HG03521 (cell line): Measurements from ENCODE around the gene CSMD2.

Experiments used
- ATAC-seq: cut with Tn5 transposase; IDR thresholded peaks from one replicate; pipeline ENCODE4 v1.9.1; 2021; ENCODE audit warnings: mild to moderate bottlenecking, moderate library complexity; ENCODE audit not compliant: unreplicated experiment

CSMD2 gene

GRCh38 chr1:33656467-33657005 is 508.5 kb downstream of the CSMD2 start:
- ATAC-seq = no peak

DNA sequence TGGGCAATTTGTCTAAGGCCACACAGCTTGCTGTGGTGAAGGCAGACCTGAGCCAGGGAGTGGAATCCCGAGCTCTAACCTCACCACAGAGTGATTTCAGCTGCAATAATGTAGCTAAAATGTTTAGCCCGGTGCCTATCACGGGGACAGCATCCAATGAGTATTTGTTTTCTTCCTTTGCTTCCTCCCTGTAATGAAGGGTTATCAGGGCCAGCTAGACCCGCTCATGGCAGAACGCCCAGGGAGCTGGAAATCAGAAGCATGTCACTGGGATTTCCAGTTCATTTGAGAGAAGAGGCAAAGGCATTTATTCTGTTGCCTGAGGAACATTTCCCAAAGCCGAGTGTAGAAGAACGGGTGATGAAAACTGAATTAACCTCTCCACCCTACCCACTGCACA is 509.5 kb downstream of the CSMD2 start:
- no peak for ATAC-seq

DNA sequence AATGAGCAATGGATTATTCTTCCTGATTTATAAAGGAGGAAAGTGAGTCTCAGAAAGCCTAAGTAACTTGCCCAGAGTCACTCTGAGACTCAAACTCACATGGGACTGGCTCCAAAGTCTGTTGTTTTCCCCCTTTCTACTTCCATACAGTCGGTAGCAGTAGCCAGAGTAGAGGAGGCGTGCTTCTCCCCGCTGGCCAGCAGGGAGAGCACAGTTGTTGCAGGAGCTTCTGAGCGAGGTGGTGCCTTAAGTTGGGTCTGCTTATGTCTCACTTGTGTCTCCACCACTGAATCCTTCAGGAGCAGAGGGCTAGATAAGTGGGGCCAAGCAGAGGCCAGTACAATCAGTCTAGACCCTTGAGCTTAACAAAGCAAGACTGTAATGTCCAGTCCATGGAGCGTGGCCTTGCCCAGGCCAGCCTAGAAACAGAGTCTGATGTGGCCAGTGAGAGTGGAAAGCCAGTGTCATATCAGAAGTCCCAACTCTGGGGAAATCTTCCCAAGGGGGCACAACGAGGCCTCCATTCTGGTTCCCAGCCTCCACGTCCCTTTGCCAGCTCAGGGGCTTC is 510.7 kb downstream of the CSMD2 start:
- no peak for ATAC-seq

DNA sequence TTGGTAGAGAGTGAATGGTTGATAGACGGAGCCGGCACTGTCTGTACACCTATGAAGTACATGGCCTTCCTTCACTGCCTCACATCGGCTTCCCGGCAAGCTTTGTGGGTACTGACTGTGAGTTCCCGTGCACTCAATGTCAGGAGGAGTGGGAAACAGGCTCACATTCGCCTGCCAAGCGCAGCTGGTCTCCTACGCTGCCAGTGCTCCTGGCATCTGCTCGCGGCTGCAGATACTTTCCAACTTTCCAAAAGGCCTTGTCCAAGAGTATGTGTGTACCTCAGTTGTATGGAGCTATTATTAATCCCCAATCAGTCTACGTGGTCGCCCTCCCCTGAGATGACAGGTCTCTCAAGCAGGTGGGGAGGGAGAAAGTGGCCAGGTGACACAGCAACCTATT is 511.8 kb downstream of the CSMD2 start:
- ATAC-seq = no peak

GRCh38 chr1:33650708-33651107 is 514.3 kb downstream of the CSMD2 start:
- ATAC-seq = no peak

DNA sequence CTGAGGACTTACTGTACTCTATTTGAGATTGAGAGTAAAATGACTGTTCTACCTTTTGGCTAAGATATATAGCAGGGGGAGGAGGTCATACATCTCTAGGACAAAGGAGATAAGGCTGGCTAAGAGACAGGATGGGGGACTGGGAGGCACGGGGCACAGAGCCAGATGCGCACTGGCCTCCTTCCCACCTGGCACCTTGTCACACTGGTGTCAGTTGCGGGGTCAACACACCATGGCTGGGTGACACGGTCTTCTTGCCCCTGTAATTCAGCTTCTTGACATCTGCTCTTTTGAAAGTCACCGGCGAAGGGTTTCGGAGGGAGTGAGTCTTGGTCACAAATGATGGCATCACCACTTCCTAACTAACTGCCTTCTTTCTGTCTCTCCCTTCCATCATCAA is 515.3 kb downstream of the CSMD2 start:
- ATAC-seq = no peak

DNA sequence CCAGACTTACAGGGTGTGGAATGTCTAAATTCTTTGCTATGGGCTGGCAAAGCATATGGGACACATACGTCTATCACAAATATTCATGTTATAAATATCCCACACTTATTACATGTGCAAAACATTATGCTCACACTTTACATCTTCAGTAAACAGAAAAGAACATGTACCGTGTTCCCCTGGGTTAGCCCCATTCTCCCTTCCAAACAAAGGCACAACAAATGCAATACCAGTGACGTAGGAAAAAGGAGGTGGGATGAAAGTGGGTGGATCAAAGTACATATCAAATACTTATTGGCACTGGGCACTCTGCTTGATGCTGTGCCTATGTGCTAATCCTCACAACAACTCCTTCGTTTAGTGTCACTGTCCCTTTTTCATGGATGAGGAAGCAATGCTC is 521.8 kb downstream of the CSMD2 start:
- no peak for ATAC-seq

DNA sequence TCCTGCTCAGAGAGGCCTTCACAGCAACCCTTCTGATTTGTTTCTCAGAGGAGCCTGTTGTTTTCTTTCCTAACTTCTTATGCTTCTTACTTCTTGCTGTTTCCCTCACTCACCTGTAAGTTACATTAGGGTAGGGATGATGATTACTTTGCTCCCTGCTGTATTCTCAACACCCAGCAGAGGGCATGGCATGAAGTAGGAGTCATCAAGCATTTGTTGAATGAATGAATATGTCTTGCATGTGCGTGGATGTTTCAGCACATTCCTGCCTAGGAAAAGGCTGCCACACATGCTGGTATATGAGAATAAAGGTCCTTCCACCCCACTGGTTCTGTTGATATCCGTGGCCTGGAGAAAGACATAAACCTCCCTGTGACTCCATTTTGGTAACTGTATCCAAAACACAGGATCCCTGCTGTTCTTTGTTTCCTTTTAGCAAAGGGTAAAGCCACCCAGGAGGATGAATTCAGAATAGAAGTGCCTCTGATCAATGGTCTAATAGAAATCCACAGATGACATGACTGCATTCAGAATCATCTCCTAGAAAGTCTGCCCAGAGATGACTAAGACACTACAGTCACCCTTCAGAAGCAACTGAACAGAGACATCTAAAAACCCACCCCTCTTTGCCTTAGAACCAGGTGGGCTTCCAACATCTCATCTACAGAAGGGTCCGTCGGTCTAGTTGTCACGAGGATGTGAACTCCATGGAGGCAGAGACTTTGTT is 523.8 kb downstream of the CSMD2 start:
- ATAC-seq = no peak

DNA sequence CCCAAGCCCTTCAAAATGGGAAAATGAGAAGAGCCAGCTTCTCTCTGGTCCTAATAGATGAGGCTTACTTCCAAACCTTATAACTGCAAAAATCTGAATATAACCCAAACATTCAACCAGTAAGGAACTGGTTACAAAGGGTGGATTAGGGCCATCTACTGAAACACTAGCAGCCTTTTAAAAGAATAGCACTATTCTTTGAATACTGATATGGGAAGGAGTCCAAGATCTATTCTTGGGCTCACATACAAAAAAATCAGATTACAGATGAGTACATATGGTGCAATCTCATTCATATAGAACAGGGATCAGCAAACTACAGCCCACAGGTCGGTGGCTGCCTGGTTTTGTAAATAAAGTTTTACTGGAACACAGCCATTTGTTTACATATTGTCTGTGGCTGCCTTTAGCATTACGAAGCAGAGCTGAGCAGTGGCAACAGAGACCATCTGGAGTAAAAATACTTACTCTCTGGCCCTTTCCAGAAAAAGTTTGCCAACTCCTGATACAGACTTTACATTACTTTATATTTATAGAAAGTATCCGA is 524.8 kb downstream of the CSMD2 start:
- no peak for ATAC-seq

DNA sequence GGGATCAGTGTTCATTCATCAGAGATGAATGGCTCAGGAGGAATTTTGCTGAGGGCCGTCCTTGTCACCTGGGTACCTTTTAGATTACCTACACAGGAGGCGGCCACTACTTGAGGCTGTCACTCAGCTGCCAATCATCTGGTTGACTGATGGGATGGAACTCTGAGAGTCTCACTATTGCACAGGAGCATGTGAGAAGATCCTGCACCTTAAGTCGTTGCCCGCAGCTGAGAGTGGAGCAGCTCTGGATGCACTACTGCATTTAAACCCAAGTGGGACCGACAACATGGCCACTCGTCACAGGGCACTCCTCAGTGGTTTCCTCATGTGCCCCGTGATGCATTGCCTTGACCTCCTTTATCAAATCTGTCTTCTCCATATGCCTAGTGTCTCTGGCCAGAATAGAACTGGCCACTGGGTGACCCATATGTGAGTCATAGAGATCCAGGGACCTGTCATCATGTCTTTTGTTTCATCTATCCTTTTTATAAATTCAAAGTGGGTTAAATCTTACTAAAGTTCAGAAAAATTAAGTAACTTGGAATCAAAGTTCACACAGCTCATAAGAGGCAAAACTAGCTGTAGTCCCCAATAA is 527.1 kb downstream of the CSMD2 start:
- ATAC-seq = no peak

DNA sequence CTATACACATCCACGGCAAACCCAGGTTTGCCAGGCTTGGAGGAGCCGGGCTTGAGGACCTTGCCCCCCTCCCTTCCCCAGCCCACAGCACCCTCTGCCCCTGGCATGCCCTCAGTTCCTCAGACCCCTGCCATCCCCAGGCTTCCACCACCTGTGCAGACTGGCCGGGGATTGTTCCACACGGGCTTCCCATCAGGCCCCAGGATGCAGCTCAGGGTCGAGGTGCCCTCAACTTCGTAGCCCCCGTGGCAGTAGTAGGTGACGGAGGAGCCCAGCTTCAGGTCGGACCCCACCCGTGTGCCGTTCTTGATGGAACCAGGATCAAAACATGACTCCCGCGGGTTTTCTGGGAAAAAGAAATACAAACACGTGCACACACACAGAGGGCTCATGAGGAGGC is 528.8 kb downstream of the CSMD2 start:
- ATAC-seq = no peak

GRCh38 chr1:33635336-33636012 is 529.6 kb downstream of the CSMD2 start:
- no peak for ATAC-seq

- no peak for ATAC-seq
Observed at GRCh38 chr1:33634806-33635205, 530.2 kb downstream of the CSMD2 start.

DNA sequence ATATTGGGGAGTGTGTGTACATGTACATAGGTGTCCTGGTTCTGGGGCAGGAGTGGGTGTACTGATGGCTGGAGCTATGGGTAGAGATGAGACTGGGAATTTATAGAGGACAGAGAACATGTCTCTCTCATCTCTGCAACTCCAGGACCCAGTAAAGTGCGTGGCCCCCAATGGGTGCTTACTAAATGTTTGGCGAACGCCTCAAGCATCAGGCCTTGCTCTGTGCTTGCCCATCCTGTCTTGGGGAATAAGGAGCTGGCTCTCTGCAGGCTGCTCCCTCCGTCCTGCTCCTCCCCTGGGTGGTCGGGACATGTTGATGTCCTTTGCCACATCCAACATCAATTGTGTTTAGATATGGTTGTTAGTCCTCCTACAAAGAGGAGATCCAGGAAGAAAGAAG is 530.9 kb downstream of the CSMD2 start:
- ATAC-seq = no peak

GRCh38 chr1:33633019-33633801 is 531.8 kb downstream of the CSMD2 start:
- peak; percentile 72 for ATAC-seq

DNA sequence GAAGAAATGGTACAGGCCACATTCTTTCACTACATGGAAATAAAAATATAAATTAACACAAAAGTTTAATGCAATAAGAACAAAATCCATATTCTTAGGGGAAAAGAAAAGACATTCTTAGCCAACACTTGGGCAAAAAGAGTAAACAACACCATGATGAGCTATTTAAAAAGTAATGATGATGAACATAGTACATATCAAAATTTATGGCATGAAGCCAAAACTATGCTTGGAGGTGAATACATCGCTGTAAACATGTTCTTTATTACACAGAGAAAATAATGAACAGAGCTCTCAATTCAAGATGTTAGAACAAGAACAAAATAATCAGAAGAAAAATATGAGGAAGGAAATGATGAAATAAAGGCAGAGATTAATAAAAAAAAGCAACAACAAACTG is 534.3 kb downstream of the CSMD2 start:
- no peak for ATAC-seq

DNA sequence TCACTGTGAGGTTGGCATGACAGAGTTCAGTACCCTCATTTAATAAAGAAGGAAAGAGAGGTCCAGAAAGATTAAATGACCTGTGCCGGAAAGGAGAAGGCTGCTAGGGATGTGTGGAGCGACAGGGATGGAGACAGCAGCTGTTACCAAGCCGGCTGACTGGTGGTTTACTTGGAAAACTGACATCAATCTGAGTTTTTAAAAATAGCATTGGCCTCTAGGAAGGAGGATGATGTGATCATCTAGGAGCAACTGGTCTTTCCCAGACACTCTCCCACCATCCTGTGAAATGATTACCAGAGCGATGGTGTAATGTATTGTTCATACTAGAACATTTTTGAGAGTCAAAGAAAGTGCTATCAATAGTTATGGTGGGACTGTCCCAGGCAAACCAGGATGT is 538.2 kb downstream of the CSMD2 start:
- no peak for ATAC-seq

DNA sequence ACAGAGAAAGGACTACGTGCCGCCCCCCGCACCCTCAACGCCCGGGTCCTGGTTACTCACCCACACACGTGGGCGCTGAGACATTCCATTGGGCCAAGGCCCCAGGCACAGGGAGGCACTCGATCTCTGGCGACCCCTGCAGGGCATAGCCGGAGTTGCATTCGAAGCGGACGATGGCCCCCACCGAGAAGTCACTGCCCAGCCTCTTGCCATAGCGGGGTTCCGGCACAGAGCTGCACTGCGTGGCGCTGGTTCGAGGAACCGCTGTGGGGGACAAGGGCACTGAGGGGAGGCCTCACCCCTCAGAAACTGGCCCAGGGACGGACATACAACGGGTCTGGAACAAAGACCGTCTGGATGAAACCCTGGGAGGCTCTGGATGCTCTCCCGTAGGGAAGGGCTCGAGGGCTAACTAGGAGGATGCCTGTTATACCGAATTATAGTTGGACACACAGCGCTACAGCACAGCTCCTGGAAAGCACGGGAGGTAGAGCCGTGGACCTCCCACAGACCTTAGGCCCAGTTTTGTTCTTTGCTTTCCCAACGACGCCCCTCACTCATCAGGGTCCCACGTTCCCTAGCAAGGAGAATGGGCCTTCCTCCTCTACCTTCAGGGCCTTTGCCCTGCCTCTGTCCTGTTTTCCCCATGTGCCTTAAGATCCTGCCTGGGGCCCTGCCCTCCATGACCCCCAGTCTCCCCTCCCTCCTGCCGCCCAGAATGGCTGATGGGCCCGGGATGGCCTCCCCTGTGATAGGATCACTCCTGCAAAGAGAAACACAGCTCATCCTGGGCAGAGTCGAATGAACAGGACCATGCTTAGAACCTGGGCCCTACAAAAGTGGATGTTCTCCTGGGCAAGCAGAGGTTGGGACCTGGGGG is 539.8 kb downstream of the CSMD2 start:
- ATAC-seq = no peak

DNA sequence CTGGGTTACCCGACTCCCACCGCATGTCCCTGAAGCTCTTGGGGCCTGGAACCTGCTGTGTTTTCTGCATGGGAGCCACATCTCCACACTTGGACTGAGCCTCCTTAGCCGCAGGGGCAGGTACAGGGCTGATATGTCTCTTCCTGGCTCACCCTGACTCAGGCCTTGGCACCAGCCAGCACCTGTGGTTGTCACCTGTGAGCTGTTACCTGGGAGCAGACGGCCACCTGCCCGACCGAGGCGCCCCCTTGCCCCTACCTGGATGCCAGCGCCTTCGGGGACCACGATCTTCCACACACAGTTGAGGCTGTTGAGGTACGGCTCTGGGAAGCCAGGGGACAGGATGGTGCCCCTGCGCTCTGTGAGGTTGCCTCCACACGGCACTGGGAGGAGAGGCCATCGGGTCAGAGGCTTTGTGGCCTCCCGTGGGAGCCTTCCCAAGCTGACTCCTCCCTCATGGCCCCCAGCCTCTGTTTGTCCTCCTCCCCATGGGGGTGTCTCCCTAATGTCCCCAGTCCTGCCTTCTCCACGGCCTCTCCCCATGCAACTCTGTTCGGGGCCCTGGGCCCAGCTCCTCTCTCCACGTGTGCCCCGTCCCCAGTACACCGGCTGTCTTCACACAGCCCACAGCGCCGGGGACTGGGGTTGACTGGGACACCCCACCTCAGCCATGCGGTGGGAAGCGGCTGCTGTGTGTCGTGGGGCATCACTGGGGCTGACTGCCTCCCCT is 540.6 kb downstream of the CSMD2 start:
- ATAC-seq = no peak
